Measurements from ENCODE around the gene GPBP1. TPM values are rescaled to one million over a fixed set of nuclear protein-coding genes. Genes with fewer than 3 reads are reported as not detected.
"Not testable (repeated sequence)": the region's sequence is repeated elsewhere in the genome, so short reads cannot be mapped to it uniquely, and the experiment has no call there.

Gene GPBP1
- polyA plus RNA-seq, 3 donors, result 23.2 to 43.7 (median 30.9) TPM

DNA sequence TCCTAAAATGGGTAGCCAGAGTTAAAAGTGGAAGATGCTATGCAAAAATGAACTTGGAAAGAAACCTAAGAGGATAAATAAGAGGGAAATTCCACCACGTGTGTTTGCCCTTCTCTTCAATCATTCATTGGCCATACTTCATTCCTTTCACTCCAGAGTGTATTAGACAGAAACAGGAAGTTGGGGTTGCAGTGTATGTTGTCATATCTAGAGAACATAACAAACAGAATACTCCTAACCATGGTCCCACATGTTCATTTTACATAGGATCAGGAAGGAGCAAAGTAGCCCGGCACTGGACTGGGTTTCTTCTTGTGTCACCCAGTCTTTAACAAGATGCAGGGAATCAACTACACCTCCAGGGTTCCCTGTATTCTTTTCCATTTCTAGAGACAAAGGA lies 7.6 kb upstream of the GPBP1 start:
- Histone ChIP-seq H3K27me3 (ENCODE audit: control insufficient read depth in 2 of 2, insufficient read depth in 2 of 2, low read length in 2 of 2) (no peaks in the 10 kb centered on the region), H3K4me1 (ENCODE audit: control insufficient read depth in 1 of 2, insufficient read depth in 2 of 2, low read length in 2 of 2) (peaks cover 9% of the 10 kb centered on the region in 2 donors), H2AFZ (ENCODE audit: insufficient read depth, low read depth, low read length, poor library complexity, severe bottlenecking) (no peak overlapping the region), H3K4me3 (replicated peaks in 1 of 3; ENCODE audit: low read depth in 2 of 3, low read length in 3 of 3) (no peak overlapping the region), H3K36me3 (replicated peaks in 1 of 2; ENCODE audit: control insufficient read depth in 1 of 2, insufficient read depth in 2 of 2, low read length in 2 of 2) (no peaks in the 10 kb centered on the region), H3K79me2 (ENCODE audit: insufficient read depth, low read length) (no peaks in the 10 kb centered on the region), H3K27ac (ENCODE audit: low read depth in 1 of 2, low read length in 2 of 2) (peak overlapping the region in 1 of 2 donors; percentile 37), H4K20me1 (ENCODE audit: insufficient read depth, low read length) (no peaks in the 10 kb centered on the region), H3K9ac (ENCODE audit: insufficient read depth, low read length, poor library complexity, severe bottlenecking) (no peak overlapping the region), H3K9me3 (replicated peaks in 1 of 2; ENCODE audit: control insufficient read depth in 1 of 2, insufficient read depth in 1 of 2, low read length in 2 of 2) (no peaks in the 10 kb centered on the region), H3K4me2 (replicated peaks; ENCODE audit: extremely low read depth, low read length, poor library complexity, severe bottlenecking) (no peak overlapping the region)
- Mint-ChIP-seq H3K36me3 (no peaks in the 10 kb centered on the region), H3K27ac (peak overlapping the region in 3 of 7 donors; percentile 33 to 68 (median 68)), H3K4me1 (peaks cover 9% of the 10 kb centered on the region), H3K9me3 (peaks cover 0 to 5% (median 0%) of the 10 kb centered on the region in 7 donors), H3K27me3 (ENCODE audit: low read depth in 3 of 3) (peaks cover 0 to 2% (median 2%) of the 10 kb centered on the region in 3 donors), H3K4me3 (no peak overlapping the region)
- intact Hi-C loops (cut with micrococcal nuclease), result no loop called here
- peak; percentile 50 to 80 (median 73) for DNase-seq
- 10% methylated on average over 1 of the region's 2 CpGs for WGBS (ENCODE audit: insufficient coverage)
- TF ChIP-seq, protein P1, sequence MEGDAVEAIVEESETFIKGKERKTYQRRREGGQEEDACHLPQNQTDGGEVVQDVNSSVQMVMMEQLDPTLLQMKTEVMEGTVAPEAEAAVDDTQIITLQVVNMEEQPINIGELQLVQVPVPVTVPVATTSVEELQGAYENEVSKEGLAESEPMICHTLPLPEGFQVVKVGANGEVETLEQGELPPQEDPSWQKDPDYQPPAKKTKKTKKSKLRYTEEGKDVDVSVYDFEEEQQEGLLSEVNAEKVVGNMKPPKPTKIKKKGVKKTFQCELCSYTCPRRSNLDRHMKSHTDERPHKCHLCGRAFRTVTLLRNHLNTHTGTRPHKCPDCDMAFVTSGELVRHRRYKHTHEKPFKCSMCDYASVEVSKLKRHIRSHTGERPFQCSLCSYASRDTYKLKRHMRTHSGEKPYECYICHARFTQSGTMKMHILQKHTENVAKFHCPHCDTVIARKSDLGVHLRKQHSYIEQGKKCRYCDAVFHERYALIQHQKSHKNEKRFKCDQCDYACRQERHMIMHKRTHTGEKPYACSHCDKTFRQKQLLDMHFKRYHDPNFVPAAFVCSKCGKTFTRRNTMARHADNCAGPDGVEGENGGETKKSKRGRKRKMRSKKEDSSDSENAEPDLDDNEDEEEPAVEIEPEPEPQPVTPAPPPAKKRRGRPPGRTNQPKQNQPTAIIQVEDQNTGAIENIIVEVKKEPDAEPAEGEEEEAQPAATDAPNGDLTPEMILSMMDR (IDR thresholded peaks at IDR 0.05), result no peak

DNA sequence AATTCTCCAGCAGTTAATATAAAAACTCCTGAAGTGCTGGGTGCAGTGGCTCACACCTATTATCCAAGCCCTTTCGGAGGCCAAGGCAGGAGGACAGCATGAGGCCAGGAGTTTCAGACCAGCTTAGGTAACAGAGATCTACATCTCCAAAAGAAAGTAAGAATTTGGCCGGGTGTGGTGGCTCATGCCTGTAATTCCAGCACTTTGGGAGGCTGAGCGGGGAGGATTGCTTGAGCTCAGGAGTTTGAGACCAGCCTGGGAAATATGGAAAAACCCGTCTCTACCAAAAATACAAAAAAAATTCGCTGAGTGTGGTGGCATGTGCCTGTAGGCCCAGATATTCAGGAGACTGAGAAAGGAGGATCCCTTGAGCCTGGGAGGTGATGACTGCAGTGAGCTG lies 6.7 kb upstream of the GPBP1 start:
- Histone ChIP-seq H3K4me3 (replicated peaks in 1 of 3; ENCODE audit: low read depth in 2 of 3, low read length in 3 of 3) (no peak overlapping the region), H3K79me2 (ENCODE audit: insufficient read depth, low read length) (no peaks in the 10 kb centered on the region), H3K9me3 (replicated peaks in 1 of 2; ENCODE audit: control insufficient read depth in 1 of 2, insufficient read depth in 1 of 2, low read length in 2 of 2) (no peaks in the 10 kb centered on the region), H3K4me1 (ENCODE audit: control insufficient read depth in 1 of 2, insufficient read depth in 2 of 2, low read length in 2 of 2) (peaks cover 14 to 16% of the 10 kb centered on the region in 2 donors), H2AFZ (ENCODE audit: insufficient read depth, low read depth, low read length, poor library complexity, severe bottlenecking) (no peak overlapping the region), H3K27ac (ENCODE audit: low read depth in 1 of 2, low read length in 2 of 2) (no peak overlapping the region), H3K9ac (ENCODE audit: insufficient read depth, low read length, poor library complexity, severe bottlenecking) (no peak overlapping the region), H3K27me3 (ENCODE audit: control insufficient read depth in 2 of 2, insufficient read depth in 2 of 2, low read length in 2 of 2) (no peaks in the 10 kb centered on the region), H3K36me3 (replicated peaks in 1 of 2; ENCODE audit: control insufficient read depth in 1 of 2, insufficient read depth in 2 of 2, low read length in 2 of 2) (no peaks in the 10 kb centered on the region), H4K20me1 (ENCODE audit: insufficient read depth, low read length) (no peaks in the 10 kb centered on the region), H3K4me2 (replicated peaks; ENCODE audit: extremely low read depth, low read length, poor library complexity, severe bottlenecking) (no peak overlapping the region)
- Mint-ChIP-seq H3K9me3 (peaks cover 0 to 3% (median 0%) of the 10 kb centered on the region in 7 donors), H3K4me3 (no peak overlapping the region), H3K27ac (no peak overlapping the region), H3K27me3 (ENCODE audit: low read depth in 3 of 3) (peaks cover 0 to 2% (median 2%) of the 10 kb centered on the region in 3 donors), H3K36me3 (no peaks in the 10 kb centered on the region), H3K4me1 (peaks cover 14% of the 10 kb centered on the region)
- 100% methylated on average over 2 of the region's 5 CpGs for WGBS (ENCODE audit: insufficient coverage)
- intact Hi-C loops (cut with micrococcal nuclease), result no loop called here
- TF ChIP-seq, protein P1 (IDR thresholded peaks at IDR 0.05), result no peak
- no peak for DNase-seq

DNA sequence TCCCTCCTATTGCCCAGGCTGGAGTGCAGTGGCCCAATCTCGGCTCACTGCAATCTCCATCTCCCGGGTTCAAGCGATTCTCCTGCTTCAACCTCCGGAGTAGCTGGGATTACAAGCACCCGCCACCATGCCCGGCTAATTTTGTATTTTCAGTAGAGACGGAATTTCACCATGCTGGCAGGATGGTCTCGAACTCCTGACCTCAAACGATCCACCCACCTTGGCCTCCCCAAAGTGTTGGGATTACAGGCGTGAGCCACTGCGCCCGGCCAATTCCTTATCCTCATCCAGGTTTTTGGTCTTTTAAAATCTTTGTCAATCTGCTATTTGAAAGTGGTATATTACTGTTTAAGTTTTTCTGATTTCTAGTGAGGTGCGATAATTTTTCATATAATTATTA lies 3.7 kb upstream of the GPBP1 start:
- not testable (repeated sequence) for H3K36me3 ChIP-seq (replicated peaks in 1 of 2; ENCODE audit: control insufficient read depth in 1 of 2, insufficient read depth in 2 of 2, low read length in 2 of 2); H2AFZ ChIP-seq (ENCODE audit: insufficient read depth, low read depth, low read length, poor library complexity, severe bottlenecking); H3K4me2 ChIP-seq (replicated peaks; ENCODE audit: extremely low read depth, low read length, poor library complexity, severe bottlenecking); H3K27me3 ChIP-seq (ENCODE audit: control insufficient read depth in 2 of 2, insufficient read depth in 2 of 2, low read length in 2 of 2); DNase-seq; H3K27ac Mint-ChIP-seq; H3K4me3 ChIP-seq (replicated peaks in 1 of 3; ENCODE audit: low read depth in 2 of 3, low read length in 3 of 3); H4K20me1 ChIP-seq (ENCODE audit: insufficient read depth, low read length); H3K9me3 Mint-ChIP-seq; H3K27ac ChIP-seq (ENCODE audit: low read depth in 1 of 2, low read length in 2 of 2); H3K4me3 Mint-ChIP-seq; H3K27me3 Mint-ChIP-seq (ENCODE audit: low read depth in 3 of 3); H3K36me3 Mint-ChIP-seq; H3K9me3 ChIP-seq (replicated peaks in 1 of 2; ENCODE audit: control insufficient read depth in 1 of 2, insufficient read depth in 1 of 2, low read length in 2 of 2); H3K9ac ChIP-seq (ENCODE audit: insufficient read depth, low read length, poor library complexity, severe bottlenecking)
- intact Hi-C loops (cut with micrococcal nuclease), result loop anchor here in 1 of 2 donors (5.0 to 10.0 kb wide), 3 partner anchors 37 to 1175 kb away; partner anchors contain the start of gene IL6ST
- H3K4me1 Mint-ChIP-seq, result peaks cover 27% of the 10 kb centered on the region
- 100% methylated on average over 4 of the region's 13 CpGs for WGBS (ENCODE audit: insufficient coverage)
- Histone ChIP-seq H3K4me1 (ENCODE audit: control insufficient read depth in 1 of 2, insufficient read depth in 2 of 2, low read length in 2 of 2) (peaks cover 27 to 30% of the 10 kb centered on the region in 2 donors), H3K79me2 (ENCODE audit: insufficient read depth, low read length) (peaks cover 12% of the 10 kb centered on the region)

All from CD14-positive monocyte (primary cell).